GM23338 (cell line): Measurements from ENCODE around the gene HCST. TPM values are rescaled to one million over a fixed set of nuclear protein-coding genes. Genes with fewer than 3 reads are reported as not detected.

Source experiments
- ATAC-seq: fragments of 200-7000 bp; cut with Tn5 transposase; 3 replicates; pipeline ENCODE4 v1.9.1; 2020
- DNase-seq: peaks from one replicate; pipeline ENCODE4 v3.0.0-alpha.2; 2015; ENCODE audit warnings: low spot score
- H2AFZ ChIP-seq: fragments of 200-600 bp; sonication (generic); 2 replicates; pipeline ENCODE4 v1.8.0; 2016; ENCODE audit warnings: antibody characterized with exemption, mild to moderate bottlenecking, moderate library complexity
- H3F3A ChIP-seq: fragments of 200-600 bp; sonication (generic); replicated peaks from 2 replicates; pipeline ENCODE4 v1.8.0; 2017; ENCODE audit warnings: antibody characterized with exemption, mixed run types, low read depth
- H3K27ac ChIP-seq: fragments of 200-600 bp; sonication (generic); 2 replicates; pipeline ENCODE4 v1.6.1; 2016; ENCODE audit warnings: low read depth
- H3K27me3 ChIP-seq: fragments of 200-600 bp; sonication (generic); 2 replicates; pipeline ENCODE4 v1.8.0; 2016; ENCODE audit warnings: mild to moderate bottlenecking, mixed run types, moderate library complexity; ENCODE audit not compliant: insufficient read depth
- H3K36me3 ChIP-seq: fragments of 200-600 bp; sonication (generic); 2 replicates; pipeline ENCODE4 v1.8.0; 2016; ENCODE audit warnings: mild to moderate bottlenecking; ENCODE audit not compliant: insufficient read depth
- H3K4me1 ChIP-seq: fragments of 200-600 bp; sonication (generic); 2 replicates; pipeline ENCODE4 v1.8.0; 2016; ENCODE audit warnings: mild to moderate bottlenecking, moderate library complexity; ENCODE audit not compliant: insufficient read depth
- H3K4me2 ChIP-seq: fragments of 200-600 bp; sonication (generic); 2 replicates; pipeline ENCODE4 v1.7.1; 2017; ENCODE audit warnings: mixed run types
- H3K4me3 ChIP-seq: fragments of 200-600 bp; sonication (generic); 2 replicates; pipeline ENCODE4 v1.6.1; 2016; ENCODE audit warnings: mixed run types
- H3K79me2 ChIP-seq: fragments of 200-600 bp; sonication (generic); replicated peaks from 2 replicates; pipeline ENCODE4 v1.8.0; 2017; ENCODE audit warnings: mild to moderate bottlenecking; ENCODE audit not compliant: insufficient read depth
- H3K9me2 ChIP-seq: fragments of 200-600 bp; sonication (generic); 2 replicates; pipeline ENCODE4 v1.8.0; 2017; ENCODE audit not compliant: insufficient read depth
- H4K20me1 ChIP-seq: fragments of 200-600 bp; sonication (generic); replicated peaks from 2 replicates; pipeline ENCODE4 v1.8.0; 2017; ENCODE audit warnings: mild to moderate bottlenecking; ENCODE audit not compliant: insufficient read depth
- H3K27ac Mint-ChIP-seq: 2 replicates; pipeline ENCODE4 v1.8.0; 2020; ENCODE audit warnings: inconsistent platforms, mild to moderate bottlenecking, moderate library complexity, mixed read lengths
- H3K27me3 Mint-ChIP-seq: 3 replicates; pipeline ENCODE4 v1.8.0; 2022; ENCODE audit warnings: low read depth, mild to moderate bottlenecking, moderate library complexity, mixed read lengths, inconsistent platforms; ENCODE audit not compliant: insufficient read depth, poor library complexity
- H3K36me3 Mint-ChIP-seq: 3 replicates; pipeline ENCODE4 v1.8.0; 2021; ENCODE audit warnings: low read depth, mild to moderate bottlenecking, inconsistent platforms, moderate library complexity, mixed read lengths
- H3K4me1 Mint-ChIP-seq: 3 replicates; pipeline ENCODE4 v1.8.0; 2020; ENCODE audit warnings: mild to moderate bottlenecking, inconsistent platforms, mixed read lengths
- H3K4me3 Mint-ChIP-seq: 3 replicates; pipeline ENCODE4 v1.8.0; 2021; ENCODE audit warnings: moderate library complexity, mild to moderate bottlenecking, inconsistent platforms, mixed read lengths
- H3K9me3 Mint-ChIP-seq: 3 replicates; pipeline ENCODE4 v1.8.0; 2020; ENCODE audit warnings: moderate library complexity, mild to moderate bottlenecking, inconsistent platforms, mixed read lengths
- CREB1 ChIP-seq: fragments of 250-450 bp; sonication (Bioruptor Pico); IDR thresholded peaks from 2 replicates; pipeline ENCODE4 v1.5.0; 2020; ENCODE audit warnings: low read depth, mild to moderate bottlenecking, moderate library complexity
- CTCF ChIP-seq, 2 experiments: fragments of 200-600 bp in 1 of 2; sonication (generic) in 1 of 2; conservative IDR thresholded peaks; 2 replicates each; pipeline versions ENCODE4 v1.5.1 to v1.6.1; 2016 to 2017; ENCODE audit warnings: antibody characterized with exemption in 2 of 2, low read depth in 2 of 2, mild to moderate bottlenecking in 2 of 2, moderate library complexity in 1 of 2
- EZH2 ChIP-seq: fragments of 200-600 bp; sonication (generic); IDR thresholded peaks from one replicate; pipeline ENCODE4 v1.8.0; 2017; ENCODE audit warnings: antibody characterized with exemption, mild to moderate bottlenecking, low read depth; ENCODE audit not compliant: unreplicated experiment
- EZH2phosphoT487 ChIP-seq: fragments of 200-600 bp; sonication (generic); IDR thresholded peaks from one replicate; pipeline ENCODE4 v1.8.1; 2018; ENCODE audit warnings: antibody characterized with exemption; ENCODE audit not compliant: unreplicated experiment
- JUNB ChIP-seq: IDR thresholded peaks from one replicate; pipeline ENCODE4 v1.6.1; 2016; ENCODE audit warnings: antibody characterized with exemption; ENCODE audit not compliant: unreplicated experiment
- REST ChIP-seq: IDR thresholded peaks from one replicate; pipeline ENCODE4 v1.6.1; 2018; ENCODE audit warnings: antibody characterized with exemption; ENCODE audit not compliant: unreplicated experiment
- STAT1 ChIP-seq: IDR thresholded peaks from one replicate; pipeline ENCODE4 v1.6.1; 2016; ENCODE audit warnings: antibody characterized with exemption; ENCODE audit not compliant: unreplicated experiment
- ZNF331 ChIP-seq: fragments of 250-450 bp; sonication (Bioruptor Pico); IDR thresholded peaks from 2 replicates; pipeline ENCODE4 v1.5.0; 2020; ENCODE audit warnings: low read depth, mild to moderate bottlenecking, moderate library complexity
- ZNF462 ChIP-seq: fragments of 250-450 bp; sonication (Bioruptor Pico); IDR thresholded peaks from 2 replicates; pipeline ENCODE4 v1.5.0; 2020; ENCODE audit warnings: mild to moderate bottlenecking, moderate library complexity
- polyA plus RNA-seq: library from polyadenylated mRNA; unstranded; fragments of >200 nt; fragmentation: Nextera tagmentation; extraction: Ambion mirVana; gene quantifications from 2 replicates; pipeline ENCODE4 v1.2.1, GENCODE V29; 2016
- total RNA-seq: library from RNA; depleted of rRNA; stranded (reverse); fragments of >200 nt; shearing (Covaris generic); gene quantifications from 2 replicates; pipeline ENCODE4 v1.2.3, GENCODE V29; 2014

HCST gene
- total and polyA plus RNA-seq, 2 experiments from 2014 or later, result 2.1 TPM; not detected in 1

- no peak for TF ChIP-seq REST
Observed at GRCh38 chr19:35858311-35858710, 44.0 kb upstream of the HCST start (continued).

GRCh38 chr19:35859414-35859813 is 42.9 kb upstream of the HCST start:
- Histone ChIP-seq H3K27me3 (peaks cover 74% of the 10 kb centered on the region), H3K79me2 (no peaks in the 10 kb centered on the region), H3K4me2 (no peak overlapping the region), H3K27ac (no peak overlapping the region), H3K36me3 (no peaks in the 10 kb centered on the region; the same call in 1 of the 2 replicates), H2AFZ (no peak overlapping the region), H3K9me2 (no peaks in the 10 kb centered on the region), H3F3A (0 out of 2 replicates have a peak, but pooled peaks cover 3% of the 10 kb centered on the region), H3K4me3 (no peak overlapping the region), H3K4me1 (peaks cover 23% of the 10 kb centered on the region), H4K20me1 (no peaks in the 10 kb centered on the region)
- H3K4me3 Mint-ChIP-seq, result peak overlapping the region; percentile 26; the same call in 1 of the 3 replicates
- H3K27ac Mint-ChIP-seq, result no peak overlapping the region
- no peak for ATAC-seq
- H3K36me3 Mint-ChIP-seq, result peaks cover 4% of the 10 kb centered on the region; the same call in 2 of the 3 replicates
- no peaks in the 10 kb centered on the region for H3K9me3 Mint-ChIP-seq
- no peak for DNase-seq
- H3K27me3 Mint-ChIP-seq, result peaks cover 73% of the 10 kb centered on the region
- peaks cover 31% of the 10 kb centered on the region for H3K4me1 Mint-ChIP-seq
- TF ChIP-seq ZNF462 (no peak), JUNB (no peak), REST (no peak), EZH2phosphoT487 (no peak), STAT1 (no peak), EZH2 (no peak), ZNF331 (CRISPR knock-in tag) (no peak), CREB1 (no peak), CTCF (conservative IDR thresholded peaks at IDR 0.05; ENCODE audit: low read depth in 2 of 2) (no peak)
